RKO (cell line): Measurements from ENCODE around the gene BMP4.

Experiments used
- DNase-seq: peaks from one replicate; pipeline ENCODE4 v3.0.0-alpha.2; 2016; ENCODE audit warnings: low spot score

The BMP4 gene

DNA sequence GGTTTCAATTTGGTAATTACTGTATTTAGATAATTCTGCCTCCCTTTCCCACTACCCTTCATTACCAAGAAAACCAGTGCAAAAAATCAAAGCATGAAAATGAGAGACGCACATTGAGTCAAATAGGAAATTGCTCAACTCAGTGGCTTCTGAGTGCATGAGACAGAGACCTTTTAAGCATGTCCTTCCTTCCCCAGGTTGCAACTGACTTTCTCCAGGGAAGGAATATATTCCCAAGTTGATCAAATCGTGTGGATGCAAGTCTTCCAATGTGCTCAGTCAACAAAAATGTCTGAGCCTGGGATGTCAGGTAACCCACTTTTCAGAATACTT lies 12.9 kb downstream of the BMP4 start:
- DNase-seq: no peak

DNA sequence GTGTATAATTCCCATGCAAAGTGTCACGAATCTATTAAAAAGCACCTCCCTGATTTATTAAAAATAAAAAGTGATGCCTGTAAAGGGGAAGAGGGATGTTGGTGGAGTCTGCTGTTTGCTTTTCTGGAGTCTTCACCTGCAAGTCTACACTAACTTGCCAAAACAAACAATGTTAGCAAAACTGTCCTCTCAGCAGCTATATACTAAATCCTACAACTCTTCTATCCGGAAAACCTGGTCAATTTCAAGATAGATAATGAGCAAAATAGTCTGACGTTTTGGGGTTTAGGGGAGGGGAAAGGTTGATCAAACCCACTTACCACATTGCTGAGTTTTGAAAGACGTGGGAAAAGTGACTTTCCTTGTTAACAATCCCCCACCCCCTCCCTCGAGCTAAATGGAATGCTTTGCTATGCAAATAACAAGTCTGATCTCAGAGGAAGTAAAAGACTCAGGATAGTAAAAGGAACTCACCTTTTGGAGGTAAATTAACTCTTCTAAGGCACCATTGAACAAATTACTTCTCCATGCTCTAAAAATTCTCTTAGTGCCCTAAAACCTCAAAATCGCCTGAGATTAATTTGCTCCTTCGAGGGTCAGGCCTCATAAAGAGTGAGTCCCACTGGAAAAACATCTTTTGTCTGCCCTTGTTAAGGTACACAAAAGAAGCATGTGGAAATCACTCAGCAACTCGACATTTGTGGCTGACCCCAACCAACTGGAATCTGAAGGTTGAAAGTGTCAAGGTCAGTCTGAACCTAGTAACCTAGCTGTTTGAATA lies 13.5 kb downstream of the BMP4 start:
- DNase-seq: no peak

DNA sequence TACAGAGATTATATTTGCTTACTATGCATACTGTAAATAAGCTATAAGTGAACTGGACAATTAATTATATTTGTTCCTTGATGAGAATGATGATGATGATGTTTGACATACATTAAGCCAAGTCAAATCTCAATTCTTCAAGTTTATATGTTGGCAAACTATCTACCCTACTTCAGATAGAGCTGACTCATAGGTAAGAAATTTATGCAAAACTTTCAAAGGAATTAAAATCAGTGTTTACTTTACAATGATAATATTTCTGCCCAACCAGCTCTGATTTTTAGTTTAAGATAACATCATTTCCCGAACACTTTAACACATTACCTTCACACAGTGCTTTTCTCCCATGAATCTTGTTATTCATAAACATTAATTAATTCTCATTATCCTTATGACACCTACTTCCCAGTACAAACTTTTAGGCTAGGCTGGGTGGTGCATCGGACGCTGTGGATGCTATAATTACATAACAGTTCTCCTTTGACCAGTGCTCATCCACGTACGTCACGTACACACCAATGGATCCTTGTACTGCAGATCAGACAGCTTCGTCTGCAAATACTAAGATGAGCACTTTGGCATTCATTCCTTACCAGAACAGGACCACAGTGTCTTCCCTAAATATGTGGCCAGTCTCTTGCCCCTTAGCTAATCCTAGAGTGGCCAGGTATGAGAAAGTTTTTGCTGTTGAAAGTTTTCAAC lies 18.3 kb downstream of the BMP4 start:
- no peak for DNase-seq

DNA sequence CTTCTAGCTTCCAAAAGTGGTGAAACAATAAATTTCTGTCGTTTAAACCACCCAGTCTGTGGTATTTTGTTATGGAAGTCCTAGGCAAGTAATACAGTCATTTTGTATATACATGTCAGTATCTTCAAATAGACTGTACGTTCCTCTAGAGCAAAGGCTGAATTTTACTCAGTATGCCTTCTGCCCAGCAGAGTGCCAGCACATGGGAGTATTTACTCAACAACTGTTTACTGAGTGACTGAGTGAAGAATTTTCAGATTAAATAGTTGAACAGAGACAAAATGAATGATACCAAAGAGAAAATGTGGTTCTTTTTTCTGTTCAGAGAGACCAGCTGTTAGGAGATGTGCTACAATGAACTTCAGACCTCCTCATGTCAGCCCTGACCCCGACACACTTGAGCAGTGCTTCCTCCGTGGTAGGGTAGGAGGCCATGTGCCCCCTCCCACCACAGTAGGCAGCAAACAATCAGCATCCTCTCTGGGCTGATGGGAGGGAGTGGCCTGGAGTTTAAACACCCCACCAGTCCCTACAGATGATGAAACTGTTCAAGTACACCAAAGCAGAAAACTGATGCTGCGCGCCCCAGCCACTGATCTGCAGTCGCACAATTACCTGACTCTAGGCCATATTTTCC lies 21.7 kb downstream of the BMP4 start:
- no peak for DNase-seq

DNA sequence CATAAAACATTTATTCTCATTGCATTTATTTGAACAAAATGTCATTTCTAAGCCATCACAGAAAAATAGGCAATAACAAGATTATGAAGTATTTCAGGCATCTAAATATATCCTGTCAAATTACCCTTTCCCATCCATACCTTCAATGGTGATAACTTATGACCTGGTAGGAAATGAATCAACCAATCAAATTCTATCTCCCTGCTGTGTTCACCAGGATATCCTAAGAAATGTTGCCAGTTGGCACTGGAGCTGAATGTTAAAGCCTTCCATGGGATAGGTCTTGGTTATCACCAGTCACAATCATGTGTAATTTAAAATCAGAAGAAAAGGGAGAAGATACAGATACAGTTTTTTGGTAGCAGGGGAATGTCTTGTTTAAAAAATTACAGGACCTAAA lies 23.7 kb downstream of the BMP4 start:
- DNase-seq: no peak

DNA sequence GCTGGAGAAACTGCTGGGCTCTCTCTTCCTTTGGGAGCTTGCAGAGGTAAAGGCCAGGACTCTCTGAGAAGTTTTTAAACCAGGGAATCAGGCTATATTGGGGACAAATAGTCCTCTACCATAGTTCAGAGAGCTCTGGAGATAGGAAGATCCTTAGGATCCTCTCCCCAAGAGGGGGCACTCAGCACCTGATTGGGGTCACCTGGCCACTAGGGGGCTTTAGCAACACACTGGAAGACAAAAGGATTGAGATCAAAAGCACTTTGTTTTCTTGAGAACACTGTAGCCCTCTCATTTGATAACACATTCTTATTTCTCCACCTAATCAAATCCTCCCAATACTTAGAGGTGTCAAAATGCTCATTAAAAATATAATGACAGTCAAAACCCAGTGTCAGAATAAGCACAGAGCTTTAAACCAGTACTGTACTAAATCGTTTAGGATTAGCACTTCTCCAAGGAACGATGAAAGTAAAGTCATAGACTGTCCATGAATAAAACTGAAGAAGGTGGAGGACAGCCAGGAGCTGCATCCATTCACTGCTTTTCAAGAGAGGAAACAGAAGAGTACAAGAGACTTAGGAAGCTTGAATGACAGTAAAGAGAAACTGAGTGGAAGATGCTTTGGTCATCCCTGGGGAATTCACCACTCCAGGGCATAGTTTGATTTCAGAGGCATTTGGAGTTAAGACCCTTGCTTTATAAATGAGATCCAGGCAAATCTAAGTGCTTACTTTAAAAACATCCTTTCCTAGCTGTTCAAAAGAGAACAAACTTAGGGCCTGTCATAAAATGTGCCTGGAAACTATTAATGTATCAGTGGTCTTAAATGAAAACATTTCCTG lies 26.5 kb downstream of the BMP4 start:
- no peak for DNase-seq

DNA sequence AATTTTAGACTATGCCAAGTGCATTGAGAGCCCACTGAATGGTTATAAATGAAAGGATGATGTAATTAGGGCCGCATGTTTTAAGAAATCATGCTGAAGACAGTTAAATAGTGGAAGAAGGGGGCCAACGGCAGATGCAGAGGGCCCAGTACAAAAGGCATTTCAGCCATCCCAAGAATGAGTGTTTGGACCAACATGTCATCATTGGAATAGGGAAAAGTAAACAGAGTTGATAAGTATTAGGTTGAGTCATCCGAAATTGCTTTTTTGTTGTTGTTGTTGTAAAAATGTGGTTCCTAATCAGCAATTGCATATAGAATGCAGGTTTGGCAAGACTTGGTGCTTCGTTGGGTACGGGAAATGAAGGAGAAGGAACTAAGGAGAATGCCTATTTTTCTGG lies 29.5 kb downstream of the BMP4 start:
- no peak for DNase-seq

DNA sequence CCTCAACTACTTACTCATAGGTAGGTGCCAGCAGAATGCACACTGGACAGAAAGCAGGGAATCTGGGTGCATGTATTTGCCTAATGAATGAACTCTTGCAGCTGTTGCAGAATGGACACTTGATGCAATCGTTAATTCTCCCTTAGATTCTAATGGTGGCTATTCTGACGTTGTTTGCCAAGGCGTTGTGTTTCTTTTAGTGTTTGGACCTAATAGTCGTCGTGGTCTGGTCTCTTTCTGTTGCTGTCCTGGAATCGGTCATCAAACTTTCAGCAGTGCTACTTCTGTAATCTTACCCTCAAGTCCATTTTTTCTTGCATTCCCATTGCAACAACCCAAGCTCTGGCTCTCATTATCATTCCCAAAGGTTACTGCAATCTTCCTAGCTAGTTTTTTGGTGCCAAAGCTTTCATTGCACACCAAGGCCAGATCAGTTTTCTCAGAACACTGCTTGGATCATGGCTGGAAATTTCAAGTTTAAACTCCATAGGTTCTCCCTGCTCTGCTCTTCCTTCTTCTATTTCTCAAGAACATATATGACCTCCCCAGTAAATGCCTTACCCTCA lies 31.3 kb downstream of the BMP4 start:
- no peak for DNase-seq

DNA sequence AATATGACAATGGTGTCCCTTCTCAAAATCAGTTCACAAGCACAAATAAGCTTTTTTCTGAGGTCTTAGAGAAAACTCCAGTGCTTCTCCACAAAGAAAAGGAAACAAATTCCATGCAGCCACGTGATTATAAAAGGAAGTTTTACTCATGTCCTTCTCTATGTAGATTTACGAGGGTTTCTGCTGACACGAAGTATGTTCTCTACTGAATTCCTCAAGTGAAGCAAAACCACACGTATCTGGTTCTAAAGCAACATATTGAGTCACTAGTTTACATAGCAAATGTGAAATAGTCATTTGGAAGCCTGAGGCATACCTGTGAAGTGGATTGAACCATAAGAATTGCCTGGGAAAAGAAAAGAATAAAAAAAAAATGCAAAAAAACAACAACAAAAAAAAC lies 31.9 kb downstream of the BMP4 start:
- DNase-seq: no peak

DNA sequence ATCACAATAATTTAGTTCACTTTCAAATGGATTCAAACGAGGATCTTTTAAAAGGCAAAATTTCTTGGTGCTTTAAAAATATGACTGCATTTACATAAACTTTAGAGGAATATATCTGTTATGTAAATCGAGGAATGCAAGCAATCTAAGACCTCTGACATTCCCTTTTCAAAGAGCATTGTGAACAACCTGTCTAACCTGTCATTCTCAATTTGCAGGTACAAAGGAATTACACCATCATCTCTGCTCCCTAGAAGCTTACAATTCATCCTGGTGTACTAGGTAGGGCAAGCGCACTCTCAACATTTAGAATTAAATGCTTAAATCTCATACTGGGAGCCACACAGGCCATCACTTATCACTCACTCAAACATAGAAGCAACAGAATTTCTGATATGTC lies 35.6 kb downstream of the BMP4 start:
- DNase-seq: no peak

DNA sequence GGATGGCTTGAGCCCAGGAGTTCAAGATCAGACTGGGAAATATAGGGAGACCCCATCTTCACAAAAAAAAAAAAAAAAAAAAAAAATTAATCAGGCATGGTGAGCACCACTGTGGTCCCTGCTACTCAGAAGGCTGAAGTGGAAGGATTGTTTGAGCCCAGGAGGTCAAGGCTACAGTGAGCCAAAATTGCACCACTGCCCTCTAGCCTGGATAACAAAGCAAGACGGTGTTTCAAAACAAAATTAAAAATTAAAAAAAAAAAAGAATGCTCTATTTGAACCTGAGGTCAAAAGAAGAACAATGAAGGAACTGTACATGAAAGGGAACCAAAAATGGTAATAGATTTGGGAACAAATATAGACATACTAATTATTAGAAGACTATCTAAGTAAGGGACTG lies 40.4 kb downstream of the BMP4 start:
- no peak for DNase-seq

DNA sequence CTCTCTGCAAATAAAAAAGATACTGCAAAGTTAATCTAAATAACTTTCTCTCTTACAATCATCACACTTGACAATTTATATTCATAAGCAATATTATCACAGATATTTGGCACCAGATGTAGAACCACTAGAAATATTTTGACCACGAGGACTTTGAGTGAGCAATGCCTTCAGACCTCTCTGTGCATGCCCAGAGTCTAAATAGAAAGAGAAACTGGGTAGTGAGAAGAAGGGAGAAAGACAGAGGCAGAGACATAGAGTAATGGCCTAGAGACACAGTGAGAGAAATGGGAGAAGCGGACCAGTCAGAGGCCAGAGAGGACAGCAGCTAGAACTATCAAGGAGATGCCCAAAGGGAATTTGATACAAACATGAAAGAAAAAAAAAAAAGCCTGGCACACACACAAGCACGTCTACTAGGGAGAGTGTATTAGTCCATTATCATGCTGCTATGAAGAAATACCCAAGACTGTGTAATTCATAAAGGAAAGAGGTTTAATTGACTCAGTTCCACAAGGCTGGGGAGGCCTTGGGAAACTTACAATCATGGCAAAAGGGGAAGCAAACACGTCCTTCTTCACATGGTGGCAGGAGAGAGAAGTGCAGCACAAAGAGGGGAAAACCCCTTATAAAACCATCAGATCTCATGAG lies 41.1 kb downstream of the BMP4 start:
- DNase-seq: no peak

DNA sequence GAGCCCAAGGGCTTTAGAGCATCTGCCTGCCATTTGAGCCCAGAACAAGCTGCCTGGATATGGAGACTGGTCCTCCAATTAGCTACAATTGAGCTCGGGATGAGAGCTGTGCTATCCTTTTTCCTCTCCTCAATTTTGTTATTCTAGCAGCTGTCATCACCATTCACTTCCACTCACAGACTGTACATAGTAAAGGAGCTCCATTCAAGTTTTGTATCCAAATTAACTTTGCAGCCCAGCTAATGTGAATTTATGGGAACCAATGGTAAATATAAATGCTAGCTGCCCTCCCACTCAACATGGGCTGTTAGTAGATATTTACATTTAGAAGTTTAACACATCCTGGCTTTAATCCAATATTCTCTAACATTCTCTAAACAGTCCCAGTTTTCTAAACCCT lies 44.6 kb downstream of the BMP4 start:
- no peak for DNase-seq

DNA sequence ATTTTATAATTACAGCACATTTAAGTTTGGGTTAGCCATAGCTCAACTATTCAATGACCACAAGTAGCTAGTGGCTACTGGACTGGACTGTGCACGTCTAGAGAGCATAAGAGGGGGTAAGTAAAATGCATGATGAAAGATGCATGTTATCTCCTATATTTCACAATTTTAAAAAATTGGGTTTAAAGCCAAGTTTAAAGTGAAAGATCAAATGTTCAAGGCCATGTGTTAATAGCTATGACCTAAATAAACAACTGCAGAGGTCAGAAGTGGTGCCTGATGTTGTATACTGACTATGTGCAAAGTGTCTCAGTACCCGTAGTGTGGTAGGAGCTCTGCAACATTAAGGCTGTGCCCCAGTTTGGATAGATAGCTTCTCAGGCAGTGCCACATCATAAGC lies 48.2 kb downstream of the BMP4 start:
- no peak for DNase-seq

DNA sequence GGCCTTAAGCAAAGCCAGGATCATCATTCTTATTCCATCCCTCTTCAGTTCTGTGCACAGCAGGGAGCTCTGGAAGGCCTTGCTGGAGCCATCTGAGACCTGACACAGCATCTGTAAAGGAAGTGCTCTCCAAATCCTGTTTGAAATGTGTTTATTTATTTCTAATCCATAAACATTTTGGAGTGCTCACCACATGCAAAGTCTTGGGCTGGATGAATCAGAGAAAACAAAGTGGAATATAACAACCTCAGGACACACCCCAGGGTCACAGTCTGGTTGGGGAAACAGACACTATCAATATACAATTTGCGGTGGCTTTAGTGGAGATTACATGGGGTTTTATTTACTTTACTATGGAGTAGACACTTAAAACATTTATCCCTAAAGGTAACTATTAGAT lies 54.3 kb downstream of the BMP4 start:
- no peak for DNase-seq

DNA sequence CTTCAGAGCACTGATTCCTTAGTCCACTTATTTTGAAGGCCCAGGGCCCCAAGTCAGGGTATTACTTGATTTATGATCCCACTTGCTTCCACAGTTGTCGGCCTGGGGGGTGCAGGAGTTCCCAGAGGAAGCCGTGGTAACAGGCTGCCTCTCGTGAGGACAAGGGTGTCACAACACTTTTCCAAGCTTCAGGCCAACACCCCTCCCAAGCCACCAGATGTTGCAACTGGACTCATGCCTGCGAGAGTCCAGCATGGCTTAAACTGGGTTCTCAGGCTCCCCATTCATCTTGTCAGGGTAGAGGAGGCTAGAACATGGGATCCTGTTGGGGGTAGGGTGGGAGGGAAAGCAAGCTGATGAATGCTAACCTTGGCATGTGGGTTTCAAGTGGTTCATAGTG lies 56.1 kb downstream of the BMP4 start:
- no peak for DNase-seq
